HepG2 (cell line): ENCODE data around the gene RHBDD3. TPM values are rescaled to one million over a fixed set of nuclear protein-coding genes. Genes with fewer than 3 reads are reported as not detected.

Experiments used
- ATF7 ChIP-seq, 2 experiments: fragments of 450-650 bp in 1 of 2; sonication (generic) in 1 of 2; formaldehyde crosslinking in 1 of 2; IDR thresholded peaks; 2 replicates each; pipeline versions ENCODE4 v1.4.0 to v1.6.1; 2016 to 2020; ENCODE audit warnings: antibody characterized with exemption in 1 of 2, mild to moderate bottlenecking in 1 of 2, missing genetic modification reagents in 1 of 2
- CREM ChIP-seq, 2 experiments: sonication (generic) in 1 of 2; formaldehyde crosslinking in 1 of 2; IDR thresholded peaks; 2 replicates each; pipeline versions ENCODE4 v1.4.0 to v1.6.1; 2016 to 2020; ENCODE audit warnings: antibody characterized with exemption in 1 of 2, mild to moderate bottlenecking in 1 of 2, missing genetic modification reagents in 1 of 2
- FOXK1 ChIP-seq: sonication (generic); formaldehyde crosslinking; IDR thresholded peaks from 2 replicates; pipeline ENCODE4 v1.4.0; 2020; ENCODE audit warnings: low read depth, missing genetic modification reagents, borderline replicate concordance
- HES4 ChIP-seq: sonication (generic); formaldehyde crosslinking; IDR thresholded peaks from 2 replicates; pipeline ENCODE4 v1.9.0; 2021; ENCODE audit warnings: mild to moderate bottlenecking, missing genetic modification reagents, borderline replicate concordance
- HMG20A ChIP-seq: IDR thresholded peaks from 2 replicates; pipeline ENCODE4 v1.6.1; 2016; ENCODE audit warnings: borderline replicate concordance
- KLF13 ChIP-seq: sonication (generic); formaldehyde crosslinking; IDR thresholded peaks from 2 replicates; pipeline ENCODE4 v1.4.0; 2020; ENCODE audit warnings: mild to moderate bottlenecking, missing genetic modification reagents
- MBNL3 ChIP-seq: fragments of 250-450 bp; sonication (Bioruptor Pico); conservative IDR thresholded peaks from 2 replicates; pipeline ENCODE4 v1.8.0; 2022; ENCODE audit warnings: mild to moderate bottlenecking, inconsistent platforms
- MEIS2 ChIP-seq: sonication (generic); formaldehyde crosslinking; IDR thresholded peaks from 2 replicates; pipeline ENCODE4 v1.9.0; 2021; ENCODE audit warnings: mild to moderate bottlenecking, missing genetic modification reagents
- MTF1 ChIP-seq: sonication (generic); formaldehyde crosslinking; IDR thresholded peaks from 2 replicates; pipeline ENCODE4 v1.5.0; 2020; ENCODE audit warnings: missing genetic modification reagents
- NR3C1 ChIP-seq: sonication (generic); formaldehyde crosslinking; IDR thresholded peaks from 2 replicates; pipeline ENCODE4 v1.4.0; 2020; ENCODE audit warnings: missing genetic modification reagents
- SIN3B ChIP-seq: fragments of 150-350 bp; IDR thresholded peaks from 2 replicates; pipeline ENCODE4 v1.6.1; 2014; ENCODE audit warnings: low read length
- ZBTB1 ChIP-seq: sonication (generic); formaldehyde crosslinking; IDR thresholded peaks from 2 replicates; pipeline ENCODE4 v1.4.0; 2020; ENCODE audit warnings: missing genetic modification reagents, borderline replicate concordance
- ZBTB7A ChIP-seq: sonication (generic); formaldehyde crosslinking; IDR thresholded peaks from 2 replicates; pipeline ENCODE4 v1.8.0; 2022; ENCODE audit warnings: mild to moderate bottlenecking, missing genetic modification reagents
- ZFP62 ChIP-seq: sonication (generic); formaldehyde crosslinking; IDR thresholded peaks from 2 replicates; pipeline ENCODE4 v1.4.0; 2020; ENCODE audit warnings: missing genetic modification reagents
- ZFY ChIP-seq: sonication (generic); formaldehyde crosslinking; IDR thresholded peaks from 2 replicates; pipeline ENCODE4 v1.4.0; 2020; ENCODE audit warnings: missing genetic modification reagents
- ZNF136 ChIP-seq: sonication (generic); formaldehyde crosslinking; IDR thresholded peaks from 2 replicates; pipeline ENCODE4 v1.8.1; 2022; ENCODE audit warnings: low read depth, mild to moderate bottlenecking, moderate library complexity, missing genetic modification reagents
- ZNF24 ChIP-seq: fragments of 450-650 bp; IDR thresholded peaks from 2 replicates; pipeline ENCODE4 v1.6.1; 2017; ENCODE audit warnings: antibody characterized with exemption, mild to moderate bottlenecking
- ZNF567 ChIP-seq: sonication (generic); formaldehyde crosslinking; IDR thresholded peaks from 2 replicates; pipeline ENCODE4 v1.8.1; 2023; ENCODE audit warnings: mild to moderate bottlenecking, missing genetic modification reagents, borderline replicate concordance
- ZNF570 ChIP-seq: sonication (generic); formaldehyde crosslinking; IDR thresholded peaks from 2 replicates; pipeline ENCODE4 v1.4.0; 2020; ENCODE audit warnings: mild to moderate bottlenecking, missing genetic modification reagents, borderline replicate concordance
- ZNF598 ChIP-seq: sonication (generic); formaldehyde crosslinking; IDR thresholded peaks from 2 replicates; pipeline ENCODE4 v1.5.1; 2020; ENCODE audit warnings: mild to moderate bottlenecking, missing genetic modification reagents, borderline replicate concordance
- ZNF737 ChIP-seq: sonication (generic); formaldehyde crosslinking; IDR thresholded peaks from 2 replicates; pipeline ENCODE4 v1.5.0; 2020; ENCODE audit warnings: missing genetic modification reagents, mild to moderate bottlenecking, borderline replicate concordance
- polyA plus RNA-seq, 8 experiments: library from polyadenylated mRNA; depleted of rRNA in 3 of 8; stranded (reverse) in 7 of 8; unstranded in 1 of 8; fragments of >200 nt; fragmentation: Illumina TruSeq in 4 of 8; extraction: Trizol in 4 of 8; gene quantifications; 2 replicates each; pipeline versions ENCODE4 v1.2.1 to v1.2.3, GENCODE V29; 2011 to 2016; ENCODE audit warnings: low read depth in 4 of 8, missing spikeins in 1 of 8, mixed read lengths in 1 of 8; ENCODE audit not compliant: insufficient read depth in 1 of 8
- total RNA-seq, 5 experiments: library from RNA; depleted of rRNA; stranded (reverse); fragments of >200 nt; fragmentation: Illumina TruSeq; extraction: Trizol; gene quantifications; 2 replicates each; pipeline ENCODE4 v1.2.3, GENCODE V29; 2016; ENCODE audit warnings: low read depth in 1 of 5
- TF ChIP-seq, protein P1 (sequence below): sonication (generic); formaldehyde crosslinking; IDR thresholded peaks from 2 replicates; pipeline ENCODE4 v1.4.0; 2020; ENCODE audit warnings: missing genetic modification reagents, low read depth, mild to moderate bottlenecking, borderline replicate concordance
- TF ChIP-seq, protein P2 (sequence below): sonication (generic); formaldehyde crosslinking; IDR thresholded peaks from 2 replicates; pipeline ENCODE4 v1.4.0; 2020; ENCODE audit warnings: mild to moderate bottlenecking, missing genetic modification reagents

RHBDD3 gene
- total and polyA plus RNA-seq, 2 of the 13 experiments (the other 11 are each of a cell fraction or from before 2014, with no cell fraction given) = 12.1 to 26.7 TPM

DNA sequence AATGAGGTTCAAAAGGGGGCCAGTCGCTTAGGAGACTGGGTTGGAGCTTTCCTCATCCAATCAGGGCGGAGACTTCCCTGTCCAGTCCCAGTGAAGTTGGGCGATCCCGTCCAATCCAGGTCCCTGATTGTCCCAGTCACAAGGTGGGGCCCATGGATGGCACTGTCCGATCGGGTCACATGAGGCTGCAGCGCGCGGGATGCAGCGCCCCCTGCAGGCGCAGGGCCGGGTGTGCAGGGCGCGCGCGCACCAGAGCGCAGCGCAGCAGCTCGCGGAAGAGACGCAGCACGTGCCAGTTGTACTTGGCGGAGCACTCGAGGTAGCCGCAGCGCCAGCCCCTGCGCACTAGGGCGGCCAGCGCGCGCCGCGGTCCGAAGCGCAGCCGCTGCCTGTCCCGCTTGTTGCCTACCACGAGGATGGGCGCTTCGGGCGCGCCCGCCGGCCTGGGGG is 45.4 kb upstream of the RHBDD3 start (continued):
- TF ChIP-seq FOXK1 (CRISPR knock-in tag) = no peak
- TF ChIP-seq, protein P1, sequence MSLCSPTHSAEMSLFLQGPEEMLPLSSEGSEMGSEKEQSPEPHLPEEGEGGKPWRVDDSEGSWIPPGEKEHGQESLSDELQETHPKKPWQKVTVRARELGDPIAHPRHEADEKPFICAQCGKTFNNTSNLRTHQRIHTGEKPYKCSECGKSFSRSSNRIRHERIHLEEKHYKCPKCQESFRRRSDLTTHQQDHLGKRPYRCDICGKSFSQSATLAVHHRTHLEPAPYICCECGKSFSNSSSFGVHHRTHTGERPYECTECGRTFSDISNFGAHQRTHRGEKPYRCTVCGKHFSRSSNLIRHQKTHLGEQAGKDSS = no peak
- no peak for TF ChIP-seq SIN3B
- no peak for TF ChIP-seq ATF7 (IDR thresholded peaks at IDR 0.05)
- TF ChIP-seq ATF7 (CRISPR knock-in tag; IDR thresholded peaks at IDR 0.05) = no peak
- no peak for TF ChIP-seq MEIS2 (CRISPR knock-in tag)
- TF ChIP-seq ZNF737 (CRISPR knock-in tag) = no peak
- TF ChIP-seq MBNL3 (CRISPR knock-in tag) = no peak
- TF ChIP-seq ZBTB1 (CRISPR knock-in tag) = no peak
- TF ChIP-seq NR3C1 (CRISPR knock-in tag) = no peak
- no peak for TF ChIP-seq ZNF136 (CRISPR knock-in tag)
- no peak for TF ChIP-seq KLF13 (CRISPR knock-in tag)
- TF ChIP-seq ZNF567 (CRISPR knock-in tag) = no peak
- TF ChIP-seq, protein P2, sequence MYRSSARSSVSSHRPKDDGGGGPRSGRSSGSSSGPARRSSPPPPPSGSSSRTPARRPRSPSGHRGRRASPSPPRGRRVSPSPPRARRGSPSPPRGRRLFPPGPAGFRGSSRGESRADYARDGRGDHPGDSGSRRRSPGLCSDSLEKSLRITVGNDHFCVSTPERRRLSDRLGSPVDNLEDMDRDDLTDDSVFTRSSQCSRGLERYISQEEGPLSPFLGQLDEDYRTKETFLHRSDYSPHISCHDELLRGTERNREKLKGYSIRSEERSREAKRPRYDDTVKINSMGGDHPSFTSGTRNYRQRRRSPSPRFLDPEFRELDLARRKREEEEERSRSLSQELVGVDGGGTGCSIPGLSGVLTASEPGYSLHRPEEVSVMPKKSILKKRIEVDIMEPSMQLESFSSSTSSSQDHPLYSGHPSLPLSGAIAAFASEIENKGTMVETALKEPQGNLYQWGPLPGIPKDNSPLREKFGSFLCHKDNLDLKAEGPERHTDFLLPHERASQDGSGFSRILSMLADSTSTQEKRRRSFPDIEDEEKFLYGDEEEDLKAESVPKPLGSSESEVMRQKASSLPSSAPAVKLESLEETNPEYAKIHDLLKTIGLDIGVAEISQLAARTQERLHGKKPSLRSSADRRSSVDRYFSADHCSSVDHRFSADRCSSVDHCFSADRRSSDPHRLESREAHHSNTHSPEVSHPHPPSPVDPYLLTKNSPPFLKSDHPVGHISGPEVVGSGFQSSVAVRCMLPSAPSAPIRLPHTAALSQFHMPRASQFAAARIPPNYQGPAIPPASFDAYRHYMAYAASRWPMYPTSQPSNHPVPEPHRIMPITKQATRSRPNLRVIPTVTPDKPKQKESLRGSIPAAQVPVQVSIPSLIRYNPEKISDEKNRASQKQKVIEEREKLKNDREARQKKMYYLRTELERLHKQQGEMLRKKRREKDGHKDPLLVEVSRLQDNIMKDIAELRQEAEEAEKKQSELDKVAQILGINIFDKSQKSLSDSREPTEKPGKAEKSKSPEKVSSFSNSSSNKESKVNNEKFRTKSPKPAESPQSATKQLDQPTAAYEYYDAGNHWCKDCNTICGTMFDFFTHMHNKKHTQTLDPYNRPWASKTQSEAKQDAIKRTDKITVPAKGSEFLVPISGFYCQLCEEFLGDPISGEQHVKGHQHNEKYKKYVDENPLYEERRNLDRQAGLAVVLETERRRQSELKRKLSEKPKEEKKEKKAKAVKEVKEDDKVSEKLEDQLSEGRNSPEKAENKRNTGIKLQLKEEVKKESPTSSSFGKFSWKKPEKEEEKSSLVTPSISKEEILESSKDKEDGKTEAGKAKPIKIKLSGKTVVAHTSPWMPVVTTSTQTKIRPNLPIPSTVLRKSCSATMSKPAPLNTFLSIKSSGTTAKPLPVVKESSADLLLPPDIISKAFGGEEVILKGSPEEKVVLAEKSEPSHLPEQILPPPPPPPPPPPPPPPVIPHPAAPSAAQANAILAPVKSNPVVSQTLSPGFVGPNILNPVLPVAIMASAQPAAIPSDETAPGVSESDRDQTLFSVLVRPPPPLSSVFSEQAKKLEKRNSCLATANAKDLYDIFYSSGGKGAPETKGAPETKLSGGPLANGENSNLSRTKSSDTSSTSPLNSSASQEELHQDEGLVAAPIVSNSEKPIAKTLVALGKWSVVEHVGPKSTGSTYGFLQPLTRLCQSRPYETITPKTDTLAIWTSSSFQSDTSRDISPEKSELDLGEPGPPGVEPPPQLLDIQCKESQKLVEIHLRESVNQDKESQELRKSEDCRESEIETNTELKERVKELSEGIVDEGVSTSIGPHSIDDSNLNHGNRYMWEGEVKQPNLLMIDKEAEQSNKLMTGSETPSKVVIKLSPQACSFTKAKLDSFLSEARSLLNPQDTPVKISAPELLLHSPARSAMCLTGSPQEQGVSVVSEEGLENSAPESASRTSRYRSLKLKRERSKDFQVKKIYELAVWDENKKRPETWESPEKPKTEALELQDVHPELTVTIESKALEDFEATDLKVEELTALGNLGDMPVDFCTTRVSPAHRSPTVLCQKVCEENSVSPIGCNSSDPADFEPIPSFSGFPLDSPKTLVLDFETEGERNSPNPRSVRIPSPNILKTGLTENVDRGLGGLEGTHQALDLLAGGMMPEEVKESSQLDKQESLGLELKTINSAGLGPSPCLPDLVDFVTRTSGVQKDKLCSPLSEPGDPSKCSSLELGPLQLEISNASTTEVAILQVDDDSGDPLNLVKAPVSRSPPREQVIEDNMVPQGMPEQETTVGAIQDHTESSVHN (CRISPR knock-in tag) = no peak
- TF ChIP-seq CREM (IDR thresholded peaks at IDR 0.05) = no peak
- TF ChIP-seq CREM (CRISPR knock-in tag; IDR thresholded peaks at IDR 0.05) = no peak
- no peak for TF ChIP-seq ZNF24
- no peak for TF ChIP-seq MTF1 (CRISPR knock-in tag)
- no peak for TF ChIP-seq HMG20A (CRISPR knock-in tag)
- no peak for TF ChIP-seq ZBTB7A
- TF ChIP-seq ZFY (CRISPR knock-in tag) = peak; percentile 17; the same call in 1 of the 2 replicates
- TF ChIP-seq ZNF598 (CRISPR knock-in tag) = no peak
- TF ChIP-seq ZFP62 (CRISPR knock-in tag) = no peak
- TF ChIP-seq HES4 (CRISPR knock-in tag) = no peak
- no peak for TF ChIP-seq ZNF570 (CRISPR knock-in tag)
